T-helper 2 cell (primary cell): Measurements from ENCODE around the gene ZDHHC23.
A peak's percentile ranks its signal among the peaks of the same experiment; 100 is the strongest.

Experiments
- DNase-seq, 5 experiments: peaks; one replicate each; pipeline versions ENCODE4 v3.0.0 to v3.0.0-alpha.2; 2012 to 2022
- total RNA-seq, 2 donors: gene quantifications; one replicate each; lab custom pipeline; 2026; lab: John Stamatoyannopoulos, UW

Gene ZDHHC23
- total RNA-seq, result 8.4 to 14.2 reads per million in 2 donors

- DNase-seq, result peak; percentile 47 to 72 (median 61)
These were observed at the start of gene ZDHHC23 for GRCh38 chr3:113947372-113948014. ZDHHC23 (plus strand) TSS chr3:113948013; CDS start chr3:113948803, 790 bp downstream.

- no peak for DNase-seq
These were observed 48.9 kb upstream of the ZDHHC23 start for GRCh38 chr3:113898892-113899291.

- DNase-seq, result no peak
These were observed 41.2 kb upstream of the ZDHHC23 start for GRCh38 chr3:113906568-113907140.

- no peak for DNase-seq
These were observed 39.7 kb upstream of the ZDHHC23 start for GRCh38 chr3:113908133-113908532.

- DNase-seq, result no peak
These were observed 36.8 kb upstream of the ZDHHC23 start for GRCh38 chr3:113910966-113911365.

GRCh38 chr3:113912552-113913236, 35.1 kb upstream of the ZDHHC23 start:
- peak in 2 of 5 experiments; percentile 27 to 69 for DNase-seq

- DNase-seq, result no peak
These were observed 33.2 kb upstream of the ZDHHC23 start for GRCh38 chr3:113914646-113915045.

GRCh38 chr3:113927556-113927955, 20.3 kb upstream of the ZDHHC23 start:
- DNase-seq, result no peak

GRCh38 chr3:113946831-113947230, 982 bp upstream of the ZDHHC23 start:
- DNase-seq, result no peak

- peak in 4 of 5 experiments; percentile 3 to 22 (median 9) for DNase-seq
These were observed 453 bp downstream of the ZDHHC23 start for GRCh38 chr3:113948015-113948917.

- DNase-seq, result no peak
These were observed 5.1 kb downstream of the ZDHHC23 start for GRCh38 chr3:113952921-113953320.

- no peak for DNase-seq
These were observed 5.9 kb downstream of the ZDHHC23 start for GRCh38 chr3:113953677-113954076.

GRCh38 chr3:113954091-113954685, 6.4 kb downstream of the ZDHHC23 start:
- DNase-seq, result no peak

GRCh38 chr3:113963879-113964278, 16.1 kb downstream of the ZDHHC23 start:
- peak in 1 of 5 experiments; percentile 34 for DNase-seq

- no peak for DNase-seq
These were observed 18.4 kb downstream of the ZDHHC23 start for GRCh38 chr3:113966172-113966571.

GRCh38 chr3:113968986-113969385, 21.2 kb downstream of the ZDHHC23 start:
- no peak for DNase-seq

- DNase-seq, result no peak
These were observed 30.0 kb downstream of the ZDHHC23 start for GRCh38 chr3:113977822-113978221.

- no peak for DNase-seq
These were observed 32.1 kb downstream of the ZDHHC23 start for GRCh38 chr3:113979916-113980315.

- DNase-seq, result no peak
These were observed 34.0 kb downstream of the ZDHHC23 start for GRCh38 chr3:113981803-113982202.

GRCh38 chr3:113983544-113983943, 35.7 kb downstream of the ZDHHC23 start:
- DNase-seq, result no peak

- DNase-seq, result no peak
These were observed 37.7 kb downstream of the ZDHHC23 start for GRCh38 chr3:113985541-113985940.

- no peak for DNase-seq
These were observed 57.7 kb downstream of the ZDHHC23 start for GRCh38 chr3:114005481-114005880.
